Measurements from ENCODE around the gene TRAPPC10.

TRAPPC10 gene

DNA sequence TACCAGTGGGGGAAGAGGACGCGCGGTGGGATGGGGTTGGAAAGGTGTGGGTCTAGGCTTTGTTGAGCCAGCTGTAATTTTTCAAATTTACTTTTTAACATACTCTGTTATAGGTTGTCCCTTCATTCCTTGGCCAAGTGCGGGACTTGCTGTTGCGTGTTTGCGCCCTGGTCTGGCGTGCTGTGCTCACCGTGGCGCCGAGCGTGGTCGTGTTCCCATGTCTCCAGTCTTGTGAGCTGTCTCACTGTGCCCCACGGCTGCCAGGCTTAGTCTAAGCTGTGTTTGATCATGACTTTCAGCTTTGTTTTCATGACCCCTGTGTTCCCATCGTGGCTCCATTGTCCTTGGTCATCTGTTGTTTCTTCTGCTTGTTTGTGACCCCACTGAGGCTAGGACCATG, 26.0 kb downstream of the TRAPPC10 start:
- DNase-seq (ENCODE audit: low read depth): no peak

DNA sequence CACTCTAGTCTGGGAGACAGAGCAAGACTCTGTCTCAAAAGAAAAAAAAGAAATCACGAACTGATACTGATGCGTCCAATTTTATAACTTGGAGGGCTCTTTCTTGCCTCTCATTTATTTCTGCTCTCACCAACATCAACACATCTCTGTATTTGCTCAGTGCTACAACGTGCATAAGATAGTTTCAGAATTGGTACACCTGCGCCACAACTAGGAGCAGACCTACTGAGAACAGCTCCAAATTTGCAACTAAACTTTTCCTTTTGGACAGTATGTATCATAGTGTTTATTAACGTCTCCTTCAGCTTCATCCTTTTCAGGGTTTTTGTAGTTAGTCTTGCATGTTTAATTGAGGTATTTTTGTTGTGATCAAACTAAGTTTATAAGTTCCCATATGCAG, 27.7 kb downstream of the TRAPPC10 start:
- DNase-seq (ENCODE audit: low read depth): no peak

- no peak for DNase-seq (ENCODE audit: low read depth)
These were observed 31.5 kb downstream of the TRAPPC10 start for GRCh38 chr21:44043613-44044012.

DNA sequence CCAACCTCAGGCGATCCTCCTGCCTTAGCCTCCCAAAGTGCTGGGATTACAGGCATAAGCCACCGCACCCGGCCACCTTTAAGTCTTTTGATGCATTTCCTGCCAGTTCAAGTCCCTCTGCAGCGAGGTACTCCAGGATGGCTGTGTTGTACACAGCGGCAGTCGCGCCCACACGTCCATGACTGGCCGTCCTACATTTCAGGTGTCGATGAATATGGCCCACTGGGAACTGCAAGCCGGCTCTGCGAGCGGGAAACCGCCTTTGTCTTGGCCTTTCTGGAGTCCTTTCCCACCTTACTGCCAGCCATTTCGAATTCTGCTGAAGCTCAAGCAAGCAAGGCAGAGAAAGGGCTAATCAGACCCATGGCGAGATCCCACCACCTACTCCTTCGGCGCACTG, 34.6 kb downstream of the TRAPPC10 start:
- DNase-seq (ENCODE audit: low read depth): no peak

- no peak for DNase-seq (ENCODE audit: low read depth)
These were observed 36.0 kb downstream of the TRAPPC10 start for GRCh38 chr21:44047996-44048560.

DNA sequence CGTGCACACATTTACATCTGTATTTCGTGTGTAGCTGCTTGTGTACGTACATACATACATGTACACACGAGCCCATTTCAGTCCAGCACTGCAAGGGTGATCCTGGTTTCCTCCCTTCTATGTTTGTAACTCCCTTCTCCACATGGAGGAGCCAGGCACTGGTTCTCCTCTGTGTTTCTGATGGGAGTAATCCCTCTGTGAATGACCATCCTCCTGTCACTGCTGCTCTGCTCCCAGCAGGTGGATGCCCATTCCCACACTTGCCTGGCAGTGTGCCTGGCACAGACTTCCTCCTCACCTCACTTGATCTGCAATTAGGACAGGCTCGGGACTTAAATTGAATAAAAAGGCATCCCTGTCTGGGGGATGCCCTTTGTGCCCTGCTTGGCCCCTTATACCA, 37.1 kb downstream of the TRAPPC10 start:
- no peak for DNase-seq (ENCODE audit: low read depth)

DNA sequence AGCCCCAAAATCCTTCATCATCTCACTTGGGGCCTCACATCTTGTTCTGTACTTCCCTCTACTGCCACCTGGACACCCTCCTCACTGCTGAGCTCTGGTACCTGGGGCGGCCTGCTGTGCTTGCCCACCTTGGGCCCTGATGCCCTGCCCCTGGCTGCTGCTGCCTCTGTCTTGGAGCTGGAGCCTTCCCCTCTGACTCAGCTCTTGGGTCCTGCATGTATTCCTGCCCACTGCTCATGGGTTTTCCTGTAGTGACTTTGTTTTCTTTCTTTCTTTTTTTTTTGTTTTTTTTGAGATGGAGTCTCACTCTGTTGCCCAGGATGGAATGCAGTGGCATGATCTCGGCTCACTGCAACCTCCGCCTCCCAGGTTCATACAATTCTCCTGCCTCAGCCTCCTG, 37.5 kb downstream of the TRAPPC10 start:
- DNase-seq (ENCODE audit: low read depth): no peak

- DNase-seq (ENCODE audit: low read depth): no peak
These were observed 38.2 kb downstream of the TRAPPC10 start for GRCh38 chr21:44050276-44050675.

DNA sequence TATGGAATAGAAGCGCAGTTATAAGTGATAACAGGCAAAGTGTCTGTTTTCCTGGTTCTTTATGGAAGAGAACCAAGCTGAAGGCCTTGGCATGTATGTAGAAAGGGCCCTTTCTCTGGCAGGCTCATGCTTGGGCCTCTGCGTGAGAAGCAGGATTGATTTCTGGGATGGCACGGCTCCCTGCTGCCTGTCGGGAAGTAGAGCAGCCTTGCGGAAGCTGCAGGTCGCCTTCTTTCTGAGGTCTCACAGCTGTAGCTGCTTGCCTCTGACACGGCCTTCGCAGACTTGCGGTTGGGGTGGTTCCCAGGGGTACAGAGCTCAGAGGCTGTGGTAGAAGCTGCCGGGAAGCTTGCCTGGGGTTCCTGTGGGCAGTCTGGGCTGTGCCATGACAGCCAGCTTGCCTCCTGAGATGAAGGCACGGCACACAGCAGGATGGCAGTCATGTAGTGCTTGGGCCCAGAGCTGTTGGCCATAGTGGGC, 39.4 kb downstream of the TRAPPC10 start:
- DNase-seq (ENCODE audit: low read depth): peak; percentile 74

DNA sequence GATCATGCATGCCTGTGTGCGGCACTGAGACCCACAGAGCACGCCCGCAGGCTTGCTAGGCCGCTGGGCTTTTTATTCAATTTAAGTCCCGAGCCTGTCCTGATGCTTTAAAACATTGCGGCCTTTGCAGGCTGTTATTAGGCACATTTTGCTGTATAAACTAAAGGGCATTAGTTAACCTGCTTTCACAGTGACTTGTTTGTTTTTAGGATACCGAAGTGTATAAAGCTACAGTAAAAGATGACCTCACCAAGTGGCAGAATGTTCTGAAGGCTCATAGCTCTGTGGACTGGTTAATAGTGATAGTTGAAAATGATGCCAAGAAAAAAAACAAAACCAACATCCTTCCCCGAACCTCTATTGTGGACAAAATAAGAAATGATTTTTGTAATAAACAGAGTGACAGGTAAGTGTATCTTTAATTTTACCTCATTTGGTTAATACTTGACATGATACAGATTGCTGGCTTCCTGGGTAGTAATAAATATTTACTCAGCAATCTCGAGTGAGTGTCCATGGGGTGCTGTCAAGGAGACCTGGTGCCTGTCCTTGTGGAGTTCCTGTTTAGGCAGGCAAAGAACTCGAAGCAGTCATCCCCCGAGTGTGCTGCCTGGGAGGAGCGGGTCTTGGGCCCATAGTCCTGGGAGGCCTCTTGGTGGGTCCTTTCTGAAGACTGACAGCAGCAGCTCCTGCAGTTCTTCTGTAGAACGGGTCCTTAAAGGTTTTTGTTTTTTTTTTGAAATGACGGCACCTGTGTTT, 40.1 kb downstream of the TRAPPC10 start:
- DNase-seq (ENCODE audit: low read depth): peak; percentile 6

DNA sequence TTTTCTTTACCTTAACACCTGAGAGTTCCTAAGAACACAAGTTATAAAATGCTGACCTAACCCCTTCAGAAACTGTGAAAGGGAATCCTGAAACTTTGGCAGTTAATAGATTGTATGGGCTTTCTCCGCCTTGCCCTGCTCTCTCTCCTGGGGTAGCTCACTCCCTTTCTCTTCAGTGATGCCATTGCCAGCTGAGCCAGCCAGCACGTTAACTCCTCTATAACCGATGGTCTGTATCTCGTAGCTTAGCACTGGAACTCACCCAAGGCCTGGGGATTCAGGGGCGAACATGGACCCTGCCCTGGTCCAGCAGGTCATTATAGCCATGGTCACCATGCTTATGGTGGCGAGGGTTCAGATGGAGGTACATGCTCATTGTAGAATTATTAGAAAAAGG, 40.7 kb downstream of the TRAPPC10 start:
- no peak for DNase-seq (ENCODE audit: low read depth)

- no peak for DNase-seq (ENCODE audit: low read depth)
These were observed 41.5 kb downstream of the TRAPPC10 start for GRCh38 chr21:44053567-44053966.

GRCh38 chr21:44054710-44055109, 42.6 kb downstream of the TRAPPC10 start:
- DNase-seq (ENCODE audit: low read depth): peak; percentile 33

DNA sequence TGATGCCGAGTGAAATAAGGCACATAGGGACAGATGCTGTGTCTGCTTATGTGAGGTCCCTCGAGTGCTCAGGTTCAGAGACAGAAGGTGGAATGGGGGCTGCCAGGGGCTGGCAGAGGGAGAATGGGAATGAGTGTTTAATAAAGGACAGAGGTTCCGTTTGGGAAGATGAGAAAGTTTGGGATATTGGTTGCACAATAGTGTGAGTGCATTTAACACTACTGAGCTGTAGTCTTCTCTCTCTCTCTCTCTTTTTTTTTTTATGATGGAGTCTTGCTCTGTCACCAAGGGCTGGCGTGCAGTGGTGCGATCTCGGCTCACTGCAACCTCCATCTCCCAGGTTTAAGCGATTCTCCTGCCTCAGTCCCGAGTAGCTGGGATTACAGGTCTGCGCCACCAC, 44.9 kb downstream of the TRAPPC10 start:
- no peak for DNase-seq (ENCODE audit: low read depth)

DNA sequence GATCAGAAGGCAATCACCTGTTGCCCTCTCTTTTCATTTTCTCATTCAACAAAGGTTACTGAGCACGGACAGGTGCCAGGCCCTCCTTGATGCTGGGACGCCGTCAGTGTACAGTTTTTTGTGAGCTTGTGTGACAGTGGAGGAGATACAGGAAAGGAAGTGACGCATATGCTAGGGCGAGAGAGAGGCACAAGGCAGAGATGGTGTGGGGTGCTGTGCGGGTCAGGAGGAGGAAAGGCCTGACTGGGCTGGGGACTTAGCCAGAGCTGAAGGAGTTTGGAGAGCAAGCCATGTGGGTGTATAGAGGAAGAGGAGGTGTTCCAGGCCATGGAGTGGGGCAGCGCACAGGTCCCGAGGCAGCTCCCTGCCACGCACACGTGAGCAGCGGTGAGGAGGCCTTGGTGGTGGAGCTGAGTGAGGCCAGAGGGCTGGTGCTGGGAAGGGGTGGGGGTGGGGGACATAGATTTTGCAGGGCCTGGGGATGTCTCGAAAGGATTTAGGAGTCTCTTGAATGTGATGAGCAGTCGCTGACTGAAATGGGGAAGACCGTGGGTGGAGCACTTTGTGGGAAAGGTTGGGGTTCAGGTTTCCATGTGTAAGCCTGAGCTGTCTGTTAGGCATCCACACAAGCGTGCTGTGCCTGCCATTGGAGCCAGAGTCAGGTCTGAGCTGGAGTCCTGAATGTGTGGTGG, 46.0 kb downstream of the TRAPPC10 start:
- no peak for DNase-seq (ENCODE audit: low read depth)

GRCh38 chr21:44058652-44058964, 46.5 kb downstream of the TRAPPC10 start:
- no peak for DNase-seq (ENCODE audit: low read depth)

DNA sequence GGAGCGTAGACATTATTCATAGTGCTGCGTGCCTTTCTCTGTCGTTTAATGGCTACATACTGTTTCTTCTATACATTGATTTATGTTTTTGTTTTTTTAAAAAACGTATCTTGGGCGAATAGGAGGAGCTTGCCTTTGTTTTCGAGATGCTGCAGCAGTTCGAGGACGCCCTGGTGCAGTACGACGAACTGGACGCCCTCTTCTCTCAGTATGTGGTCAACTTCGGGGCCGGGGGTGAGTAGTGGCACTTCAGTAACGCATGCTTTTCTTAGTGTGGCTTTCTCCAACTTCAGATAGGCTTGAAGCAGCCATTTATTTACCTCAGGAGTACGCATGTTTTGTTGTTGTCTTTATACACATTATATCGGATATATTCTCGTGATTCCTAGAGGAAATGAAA, 46.9 kb downstream of the TRAPPC10 start:
- no peak for DNase-seq (ENCODE audit: low read depth)

- no peak for DNase-seq (ENCODE audit: low read depth)
These were observed 47.6 kb downstream of the TRAPPC10 start for GRCh38 chr21:44059710-44060109.

GRCh38 chr21:44062380-44062779, 50.3 kb downstream of the TRAPPC10 start:
- DNase-seq (ENCODE audit: low read depth): no peak

DNA sequence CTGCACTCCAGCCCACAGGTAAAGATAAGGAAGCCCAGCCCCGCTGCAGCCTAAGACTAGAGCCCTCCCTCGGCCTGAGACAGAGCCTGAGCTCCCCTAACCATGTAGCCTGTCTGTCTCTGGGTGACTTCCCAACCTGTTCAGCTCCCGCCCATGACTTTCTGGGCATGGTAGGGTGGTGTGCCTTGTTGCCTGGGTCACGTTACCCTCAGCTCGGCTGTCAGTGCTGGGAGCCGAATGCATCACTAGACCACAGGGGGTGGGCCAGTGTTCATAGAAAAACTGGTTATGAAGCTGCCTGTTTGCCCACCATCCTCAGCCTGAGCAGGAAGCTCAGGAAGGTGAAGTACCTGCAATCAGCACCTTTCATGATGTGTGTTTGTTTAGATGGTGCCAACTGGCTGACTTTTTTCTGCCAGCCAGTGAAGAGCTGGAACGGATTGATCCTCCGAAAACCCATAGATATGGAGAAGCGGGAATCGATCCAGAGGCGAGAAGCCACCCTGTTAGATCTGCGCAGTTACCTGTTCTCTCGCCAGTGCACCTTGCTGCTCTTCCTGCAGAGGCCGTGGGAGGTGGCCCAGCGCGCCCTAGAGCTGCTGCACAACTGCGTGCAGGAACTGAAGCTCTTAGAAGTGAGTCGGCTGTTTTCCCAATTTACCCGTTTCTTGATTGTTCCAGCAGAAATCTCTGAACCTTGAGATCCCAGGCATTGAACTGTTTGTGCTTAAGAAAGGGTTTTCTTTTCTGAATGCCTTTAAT, 51.2 kb downstream of the TRAPPC10 start:
- no peak for DNase-seq (ENCODE audit: low read depth)

- no peak for DNase-seq (ENCODE audit: low read depth)
These were observed 52.8 kb downstream of the TRAPPC10 start for GRCh38 chr21:44064852-44065403.

- DNase-seq (ENCODE audit: low read depth): no peak
These were observed 53.3 kb downstream of the TRAPPC10 start for GRCh38 chr21:44065428-44065827.
